ENCODE measurements around the gene ADCY5.

GRCh38 chr3:123307064-123307463, 141.8 kb downstream of the ADCY5 start:
- TF ChIP-seq CTCF (IDR thresholded peaks at IDR 0.05) (no peak), POLR2AphosphoS5 (IDR thresholded peaks at IDR 0.05; ENCODE audit: low read depth, low read length) (no peak), SIN3A (IDR thresholded peaks at IDR 0.05; ENCODE audit: borderline replicate concordance, insufficient read depth, low read depth, low read length) (no peak)

Data from Panc1 (cell line).